Right ventricle myocardium inferior (tissue), 1 donor: ENCODE measurements around the gene PMEPA1. TPM values are rescaled to one million over a fixed set of nuclear protein-coding genes. Genes with fewer than 3 reads are reported as not detected.

Source experiments
- ATAC-seq: fragments of 200-7000 bp; cut with Tn5 transposase; one replicate; pipeline ENCODE4 v1.9.1; 2020; ENCODE audit warnings: mild to moderate bottlenecking, moderate library complexity
- DNase-seq: peaks from one replicate; pipeline ENCODE4 v3.0.0; 2021; ENCODE audit errors: missing footprints
- intact Hi-C: fragments of 100-400 bp; cut with DNase I; formaldehyde crosslinking; loops from one replicate; pipeline ENCODE4 v1.11.0; 2022
- total RNA-seq: library from RNA; stranded (reverse); fragmentation: NEBNext Ultra II Directional; extraction: Animal tissue kit (Norgen Biotek cat#: 25700); gene quantifications from one replicate; pipeline ENCODE4 v1.2.1, GENCODE V29; 2021
- donor health status: DM: no; HTN: yes; CAD: no; lungs with severe emphysema.

PMEPA1 gene
- total RNA-seq, 1 donor from 2014 or later, result 23.9 TPM

DNA sequence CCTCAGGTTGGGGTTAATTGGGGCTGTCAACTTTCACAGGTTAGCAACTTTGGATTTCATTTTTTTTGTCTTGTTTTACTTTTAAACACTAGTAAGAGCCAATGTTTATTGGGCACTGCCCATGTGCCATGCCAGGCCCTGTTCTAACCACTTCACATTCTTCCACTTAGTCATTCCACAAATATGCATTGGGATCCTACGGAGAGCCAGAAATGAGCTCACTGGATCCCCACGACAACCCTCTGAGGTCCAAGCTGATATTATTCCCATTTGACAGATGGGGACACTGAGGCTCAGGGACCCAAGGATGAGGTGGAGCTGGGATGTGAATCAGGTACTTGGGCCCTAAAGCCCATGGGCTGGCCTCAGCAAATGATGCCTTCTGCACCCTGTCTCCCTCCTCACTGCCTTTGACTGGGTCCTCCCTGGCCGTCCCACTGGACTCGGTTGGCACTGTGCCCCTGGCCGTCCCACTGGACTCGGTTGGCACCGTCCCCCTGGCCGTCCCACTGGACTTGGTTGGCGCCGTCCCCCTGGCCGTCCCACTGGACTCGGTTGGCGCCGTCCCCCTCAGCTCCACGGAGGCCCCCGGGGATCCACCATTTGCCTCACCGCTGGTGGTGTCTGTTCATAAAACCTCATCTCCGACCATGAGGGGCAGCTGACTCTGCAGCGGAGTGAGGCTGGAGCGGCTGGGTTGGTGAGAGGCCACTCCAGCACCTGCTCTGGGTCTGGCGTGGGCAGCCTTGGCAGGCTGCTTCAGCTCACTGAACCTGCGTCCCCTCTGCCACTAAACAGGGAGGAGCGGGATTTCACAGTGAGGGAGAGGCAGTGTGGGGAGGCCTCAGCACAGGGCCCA is 4.8 kb upstream of the PMEPA1 start:
- intact Hi-C loops, result loop anchor here (10.0 kb wide), 1 partner anchor 370 kb away; no protein-coding TSS in a partner anchor
- ATAC-seq (no peak), DNase-seq (no peak)

GRCh38 chr20:57713951-57714350 is 4.1 kb upstream of the PMEPA1 start:
- ATAC-seq (no peak), DNase-seq (no peak)
- intact Hi-C loops, result loop anchor here (10.0 kb wide), 1 partner anchor 371 kb away; no protein-coding TSS in a partner anchor

DNA sequence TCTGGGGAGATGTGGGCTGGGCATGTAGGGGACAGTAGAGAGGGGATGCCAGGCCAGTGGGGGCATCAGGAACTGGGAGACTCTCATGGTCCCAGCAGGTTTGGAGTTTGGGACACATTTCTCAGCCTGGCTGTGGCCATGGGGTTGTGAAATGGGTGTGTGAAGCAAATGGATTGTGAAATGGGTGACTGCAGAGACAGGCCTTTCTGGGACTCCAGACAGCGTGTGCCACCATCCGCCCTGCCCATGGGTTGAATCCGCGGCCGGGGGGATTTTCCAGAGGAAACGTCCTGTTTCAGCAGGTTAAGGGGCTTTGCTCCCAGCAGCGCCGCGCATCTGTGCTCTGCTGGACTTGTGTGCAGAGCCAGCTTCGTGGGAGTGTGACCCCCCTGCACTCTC is 3.7 kb upstream of the PMEPA1 start:
- intact Hi-C loops, result loop anchor here (10.0 kb wide), 1 partner anchor 371 kb away; no protein-coding TSS in a partner anchor
- no peak for DNase-seq
- no peak for ATAC-seq

- no peak for DNase-seq
- intact Hi-C loops, result loop anchor here (10.0 kb wide), 1 partner anchor 372 kb away; no protein-coding TSS in a partner anchor
- ATAC-seq, result no peak
Measured at GRCh38 chr20:57712851-57713504, 3.2 kb upstream of the PMEPA1 start.

DNA sequence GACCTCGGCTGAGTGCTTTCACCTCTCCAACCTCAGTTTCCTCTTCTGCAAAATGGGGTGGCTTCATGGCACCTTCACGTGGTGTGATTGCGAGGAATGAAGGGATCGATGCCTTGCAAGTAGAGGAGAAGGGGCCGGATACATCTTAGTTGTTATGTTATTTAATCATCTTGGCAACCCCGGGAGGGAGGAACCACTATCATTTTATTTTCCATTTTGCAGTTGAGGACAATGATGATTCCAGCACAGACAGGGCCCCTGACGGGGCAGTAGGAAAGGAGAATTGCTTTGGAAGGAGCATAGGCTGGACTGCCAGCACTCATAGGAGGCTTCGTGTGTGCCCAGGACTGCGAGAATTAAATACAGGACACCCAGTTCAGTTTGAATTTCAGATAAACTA is 2.5 kb upstream of the PMEPA1 start:
- DNase-seq (no peak), ATAC-seq (no peak)
- intact Hi-C loops, result loop anchor here (10.0 kb wide), 1 partner anchor 372 kb away; no protein-coding TSS in a partner anchor

GRCh38 chr20:57711826-57712225 is 2.0 kb upstream of the PMEPA1 start:
- intact Hi-C loops, result loop anchor here (2.0 to 10.0 kb wide), 2 partner anchors 37 to 373 kb away; no protein-coding TSS in a partner anchor
- DNase-seq, result no peak

DNA sequence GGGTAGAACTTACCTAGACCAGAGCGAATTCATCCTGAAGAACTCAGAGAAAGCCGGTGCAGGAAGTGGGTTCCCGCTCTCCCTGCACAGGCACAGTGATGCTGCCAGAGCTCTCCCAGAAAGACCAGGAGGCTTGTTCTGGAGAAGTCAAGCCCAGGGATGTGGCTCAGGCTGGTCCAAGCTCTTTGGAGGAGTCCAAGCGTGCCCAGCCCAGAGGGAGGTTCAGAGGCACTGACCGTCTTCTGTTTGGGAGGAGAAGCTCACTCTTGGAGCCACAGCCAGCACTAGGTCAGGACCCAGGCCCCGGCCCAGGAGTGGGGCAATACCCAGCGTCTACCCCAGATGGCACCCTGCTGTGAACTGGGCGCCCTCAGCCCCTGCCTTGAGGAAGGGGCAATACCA is 1.5 kb upstream of the PMEPA1 start:
- intact Hi-C loops, result loop anchor here (2.0 to 10.0 kb wide), 2 partner anchors 37 to 373 kb away; no protein-coding TSS in a partner anchor
- DNase-seq (no peak), ATAC-seq (no peak)

More at GRCh38 chr20:57711826-57712225, 2.0 kb upstream of the PMEPA1 start:
- ATAC-seq, result no peak

DNA sequence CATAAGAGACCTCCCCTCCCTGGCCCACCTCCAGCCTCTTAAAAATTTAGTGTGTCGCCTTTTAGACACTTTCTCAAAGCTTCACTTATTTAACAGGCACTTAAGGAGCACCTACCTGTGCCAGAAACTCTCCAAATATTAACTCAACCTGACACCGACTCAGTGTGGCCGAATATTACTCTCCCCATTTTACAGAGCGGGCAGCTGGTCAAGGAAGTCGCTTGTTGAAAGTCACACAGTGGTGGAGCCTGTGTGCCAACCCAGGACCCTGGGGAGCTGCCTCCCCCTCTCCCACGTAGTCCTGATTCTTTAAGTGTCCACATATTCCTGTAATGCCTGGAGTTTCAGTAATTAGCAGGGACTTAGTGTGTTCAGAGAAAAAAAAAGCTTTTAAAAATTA is 1.0 kb upstream of the PMEPA1 start:
- intact Hi-C loops, result loop anchor here (2.0 to 10.0 kb wide), 2 partner anchors 38 to 374 kb away; no protein-coding TSS in a partner anchor
- no peak for ATAC-seq
- DNase-seq, result no peak

GRCh38 chr20:57708694-57709673 is 831 bp downstream of the PMEPA1 start:
- DNase-seq (no peak), ATAC-seq (no peak)
- intact Hi-C loops, result loop anchor here (5.0 kb wide), 1 partner anchor 37 kb away; no protein-coding TSS in a partner anchor

- intact Hi-C loops, result loop anchor here (5.0 kb wide), 1 partner anchor 36 kb away; no protein-coding TSS in a partner anchor
- ATAC-seq (peak; percentile 35), DNase-seq (no peak)
Measured at GRCh38 chr20:57707849-57708693, 1.7 kb downstream of the PMEPA1 start.

DNA sequence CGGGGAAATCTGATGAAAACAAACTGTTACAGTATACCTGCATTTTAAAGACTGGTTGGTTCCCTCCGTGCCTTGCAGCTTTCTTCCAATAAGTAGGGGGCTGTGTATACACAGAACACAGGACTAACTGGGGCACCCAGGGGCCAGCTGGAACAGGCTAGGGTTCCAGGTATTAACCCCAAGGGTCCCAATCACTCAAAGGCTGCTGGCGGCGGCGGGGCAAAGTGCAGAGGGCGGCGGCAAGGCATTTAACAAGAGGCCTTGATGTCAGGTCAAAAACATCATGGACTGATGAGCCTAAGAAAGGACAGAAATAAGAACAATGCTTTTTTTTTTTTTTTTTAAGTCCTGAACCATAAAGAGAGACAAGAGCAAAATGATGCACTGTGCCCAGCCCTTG is 2.5 kb downstream of the PMEPA1 start:
- ATAC-seq, result no peak
- intact Hi-C loops, result loop anchor here (5.0 kb wide), 1 partner anchor 35 kb away; no protein-coding TSS in a partner anchor

DNA sequence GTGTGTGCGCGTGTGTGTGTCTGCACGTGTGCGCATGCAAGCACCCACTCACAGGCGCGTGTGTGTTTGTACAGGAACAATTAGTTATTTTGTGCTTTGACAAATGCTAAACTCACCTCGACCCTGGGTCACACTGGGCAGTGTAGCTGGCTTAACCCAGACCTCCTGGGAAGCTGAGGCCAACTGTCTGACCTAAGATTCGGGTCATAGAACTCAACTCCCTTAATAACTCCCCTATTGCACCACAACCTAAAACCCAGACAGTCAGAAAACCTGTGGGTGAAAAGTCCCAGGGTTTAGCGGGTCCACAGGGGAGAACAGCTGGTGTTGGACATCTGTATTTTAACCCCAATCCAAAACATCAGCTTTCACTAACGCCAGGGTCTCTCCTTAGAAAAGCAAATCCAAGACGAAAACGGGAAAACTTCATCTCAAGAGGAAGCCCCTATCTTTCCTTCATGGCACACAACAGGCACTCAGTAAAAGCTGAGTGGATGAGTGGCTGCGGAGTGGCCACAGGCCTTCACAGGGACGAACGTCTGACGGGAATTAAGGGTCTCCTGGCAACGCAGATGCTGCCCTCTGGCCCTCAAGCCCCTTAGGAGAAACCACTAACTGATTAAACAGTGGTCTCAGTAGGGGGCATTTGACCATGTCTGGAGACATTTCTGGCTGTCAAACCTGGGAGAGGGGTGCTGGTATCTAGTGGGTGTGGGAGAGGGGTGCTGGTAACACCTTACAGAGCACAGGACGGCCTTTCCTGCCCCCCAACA is 4.5 kb downstream of the PMEPA1 start:
- intact Hi-C loops, result loop anchor here (5.0 kb wide), 1 partner anchor 33 kb away; no protein-coding TSS in a partner anchor
- DNase-seq (no peak), ATAC-seq (no peak)

More for the DNA sequence above, 2.5 kb downstream of the PMEPA1 start:
- DNase-seq, result no peak

DNA sequence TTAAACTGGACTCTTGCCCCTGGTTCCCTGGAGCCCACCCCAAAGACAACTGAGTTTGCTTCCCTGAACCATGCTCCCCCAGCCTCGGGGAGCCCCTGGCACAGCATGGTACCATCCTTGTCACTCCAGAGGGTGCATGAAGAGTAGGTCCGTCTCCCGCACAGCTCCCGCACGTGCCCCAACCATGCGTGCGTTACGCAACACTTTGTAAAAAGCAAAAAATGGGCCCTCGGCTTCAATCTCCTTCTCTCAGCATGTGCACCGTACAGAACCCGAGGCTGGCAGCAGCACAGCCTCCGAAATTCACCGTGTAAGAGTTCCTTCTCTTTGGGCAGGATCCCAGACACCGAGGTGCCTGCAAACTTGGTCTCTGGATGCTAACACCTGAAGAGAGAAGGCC is 5.6 kb downstream of the PMEPA1 start:
- no peak for ATAC-seq
- intact Hi-C loops, result no loop called here

DNA sequence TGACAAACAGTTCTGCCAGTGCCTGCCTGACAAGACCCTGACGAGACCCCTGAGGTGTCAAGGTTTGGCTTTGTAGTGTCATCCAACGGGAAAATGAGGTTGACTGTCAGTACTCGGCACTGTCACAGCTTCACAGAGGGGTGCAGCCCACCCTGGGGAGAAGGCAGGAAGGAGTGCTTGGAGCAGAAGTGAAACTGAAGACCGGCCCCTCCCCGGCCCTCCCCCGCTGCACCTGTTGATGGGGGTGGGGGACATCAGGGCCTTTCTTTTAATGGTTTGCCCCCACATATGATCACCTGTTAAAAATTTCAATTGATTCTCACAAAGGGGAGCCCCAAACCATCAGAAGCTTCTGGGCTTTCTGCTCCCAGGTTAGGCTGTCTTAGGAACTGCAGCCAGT is 6.8 kb downstream of the PMEPA1 start:
- DNase-seq, result no peak
- no peak for ATAC-seq
- intact Hi-C loops, result loop anchor here (2.0 kb wide), 1 partner anchor 14 kb away; no protein-coding TSS in a partner anchor

More for the DNA sequence above, 5.6 kb downstream of the PMEPA1 start:
- no peak for DNase-seq

- ATAC-seq, result no peak
- intact Hi-C loops, result loop anchor here (2.0 kb wide), 1 partner anchor 14 kb away; no protein-coding TSS in a partner anchor
Measured at GRCh38 chr20:57702521-57702920, 7.3 kb downstream of the PMEPA1 start.

DNA sequence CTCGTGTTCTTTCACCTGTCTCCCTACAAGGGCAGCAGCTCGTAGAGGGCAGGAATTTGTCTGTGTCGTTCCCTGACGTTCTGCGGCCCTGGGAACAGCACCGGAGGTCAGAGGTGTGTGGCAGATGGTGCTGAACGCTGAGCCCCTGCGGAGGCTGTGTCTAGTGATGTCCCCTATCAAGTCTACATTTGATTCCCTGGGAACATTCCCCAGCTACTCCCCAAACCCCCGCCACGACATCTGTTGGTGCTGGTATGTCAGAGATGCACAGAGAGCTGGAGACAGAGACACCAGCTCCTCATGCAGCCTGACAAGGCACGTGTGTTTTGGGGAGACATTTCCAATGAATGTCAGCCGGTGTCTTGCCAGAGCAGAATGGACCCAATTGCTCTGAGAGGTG is 7.7 kb downstream of the PMEPA1 start:
- DNase-seq (no peak), ATAC-seq (no peak)
- intact Hi-C loops, result loop anchor here (2.0 kb wide), 1 partner anchor 13 kb away; no protein-coding TSS in a partner anchor

More at GRCh38 chr20:57702521-57702920, 7.3 kb downstream of the PMEPA1 start:
- no peak for DNase-seq
